HG02571 (cell line): ENCODE data around the gene ATIC.

ENCODE experiments used
- ATAC-seq: cut with Tn5 transposase; IDR thresholded peaks from one replicate; pipeline ENCODE4 v1.9.1; 2021; ENCODE audit warnings: mild to moderate bottlenecking, moderate library complexity; ENCODE audit not compliant: unreplicated experiment

The ATIC gene

DNA sequence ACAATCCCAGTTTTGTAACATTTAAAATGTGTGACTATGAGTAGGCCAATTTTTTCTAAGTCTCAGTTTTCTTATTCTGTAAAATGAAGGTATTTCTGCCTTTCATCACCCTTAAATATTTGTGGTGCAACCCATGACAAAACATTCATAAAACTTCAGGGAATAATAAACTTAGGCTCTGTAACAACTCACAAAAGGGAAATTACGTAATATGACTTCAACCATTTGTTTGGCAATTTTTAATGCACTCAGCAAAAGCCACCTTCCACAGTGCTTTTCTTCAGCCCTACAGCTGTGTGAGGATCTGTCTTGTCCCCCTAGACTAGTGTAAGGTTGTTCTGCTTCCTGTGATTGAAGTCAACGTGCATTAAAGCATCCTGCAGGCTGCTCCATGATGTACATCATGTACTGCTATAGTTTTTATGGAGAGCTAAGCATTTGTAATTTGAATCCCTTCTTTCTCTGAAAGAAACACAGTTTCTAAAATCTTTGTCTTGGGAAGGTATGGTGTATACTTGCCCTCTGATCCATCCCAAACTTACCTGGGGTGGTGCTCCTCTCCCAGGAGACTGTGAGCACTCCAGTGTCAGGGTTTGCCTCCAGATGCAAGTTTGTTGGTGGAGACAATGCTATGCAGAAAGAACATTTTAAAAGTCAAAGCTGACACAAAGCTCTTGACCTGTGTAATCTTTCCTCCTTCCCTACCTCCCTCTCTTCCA lies 84.9 kb downstream of the ATIC start:
- no peak for ATAC-seq

DNA sequence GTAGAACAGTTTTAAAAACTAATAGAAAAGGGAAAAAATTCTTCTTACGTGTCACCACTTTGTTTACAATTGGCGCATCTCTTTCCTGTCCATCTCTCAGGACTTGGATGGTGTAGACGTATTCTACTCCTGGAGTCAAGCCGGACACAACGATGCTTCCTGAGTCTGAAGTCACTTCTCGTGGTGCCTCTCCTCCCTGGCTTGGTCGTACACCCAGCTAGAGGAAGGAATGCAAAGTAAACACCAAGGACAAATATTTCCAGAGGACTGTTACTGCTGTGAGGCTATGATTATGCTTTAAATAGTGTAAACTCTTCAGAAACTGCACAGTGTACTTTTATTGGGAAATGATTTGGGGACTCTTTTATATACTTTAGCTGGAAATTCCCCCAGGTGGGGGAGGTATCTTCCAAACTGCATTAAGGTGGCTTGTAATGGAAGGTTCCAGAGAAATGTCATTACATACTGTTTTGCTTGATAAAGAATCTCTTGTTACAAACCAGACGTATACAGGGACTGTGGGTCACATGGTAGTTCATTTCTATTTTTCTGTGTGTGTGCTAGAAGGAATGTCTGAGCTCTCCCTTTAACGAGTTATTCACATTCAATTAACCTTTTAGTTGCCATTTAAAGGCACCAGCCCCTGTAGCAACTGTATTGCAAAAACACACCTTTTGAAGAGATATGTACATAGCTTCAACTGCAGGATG lies 85.9 kb downstream of the ATIC start:
- no peak for ATAC-seq

DNA sequence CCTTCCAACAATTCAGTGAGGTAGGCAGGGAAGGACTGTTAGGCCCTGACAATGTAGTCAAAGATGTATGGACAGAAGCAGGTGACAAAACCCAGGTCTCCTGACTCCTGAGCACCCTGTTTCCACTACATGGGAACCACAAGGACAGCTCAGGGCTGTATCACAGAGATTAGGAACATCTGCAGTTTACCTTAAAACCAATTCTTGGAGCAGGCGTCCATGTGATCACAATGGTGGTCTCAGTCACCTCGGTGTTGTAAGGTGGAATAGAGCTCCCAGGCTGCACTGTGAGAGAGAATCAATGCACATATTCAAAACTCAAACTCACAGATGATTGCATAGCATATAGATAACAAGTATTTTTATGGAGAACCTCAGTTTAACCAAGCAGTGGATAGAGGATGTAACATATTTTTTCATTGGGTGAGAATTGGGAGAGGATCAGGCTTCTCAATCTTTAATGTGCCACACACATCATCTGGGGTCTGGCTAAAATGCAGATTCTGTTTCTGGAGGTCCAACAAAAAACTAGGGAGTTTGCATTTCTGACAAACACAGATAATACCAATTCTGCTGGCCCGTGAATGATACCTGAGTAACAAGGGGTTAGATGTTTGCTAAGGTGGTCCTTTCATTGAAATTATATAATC lies 87.3 kb downstream of the ATIC start:
- ATAC-seq: no peak
